Endodermal cell (in vitro differentiated cells): ENCODE measurements around the gene SLC12A6. TPM values are rescaled to one million over a fixed set of nuclear protein-coding genes. Genes with fewer than 3 reads are reported as not detected.

Experiments used
- DNase-seq: peaks from one replicate; pipeline ENCODE4 v3.0.0-alpha.2; 2017
- H3K27ac ChIP-seq: 2 replicates; pipeline ENCODE4 v1.5.1; 2013; ENCODE audit warnings: mild to moderate bottlenecking, low read depth, low read length, moderate library complexity
- H3K27me3 ChIP-seq: 2 replicates; pipeline ENCODE4 v1.6.1; 2013; ENCODE audit warnings: mild to moderate bottlenecking, low read length, moderate library complexity; ENCODE audit not compliant: insufficient read depth, control insufficient read depth, poor library complexity, severe bottlenecking
- H3K36me3 ChIP-seq: 2 replicates; pipeline ENCODE4 v1.7.0; 2013; ENCODE audit warnings: mild to moderate bottlenecking, low read length, moderate library complexity; ENCODE audit not compliant: control insufficient read depth, insufficient read depth
- H3K4me1 ChIP-seq: one replicate; pipeline ENCODE4 v1.7.0; 2013; ENCODE audit warnings: low read length; ENCODE audit not compliant: control insufficient read depth, insufficient read depth
- H3K4me3 ChIP-seq: 2 replicates; pipeline ENCODE4 v1.5.1; 2013; ENCODE audit warnings: mild to moderate bottlenecking, low read length, moderate library complexity
- H3K9ac ChIP-seq: 2 replicates; pipeline ENCODE4 v1.6.1; 2013; ENCODE audit warnings: mild to moderate bottlenecking, low read length, moderate library complexity; ENCODE audit not compliant: poor library complexity, severe bottlenecking; ENCODE audit errors: extremely low read depth
- H3K9me3 ChIP-seq: 2 replicates; pipeline ENCODE4 v1.6.1; 2013; ENCODE audit warnings: mild to moderate bottlenecking, low read length, moderate library complexity; ENCODE audit not compliant: control insufficient read depth
- H3K27ac Mint-ChIP-seq: 2 replicates; pipeline ENCODE4 v1.8.0; 2020; ENCODE audit warnings: mixed read lengths
- H3K27me3 Mint-ChIP-seq: 2 replicates; pipeline ENCODE4 v1.8.0; 2021; ENCODE audit warnings: mild to moderate bottlenecking, mixed read lengths; ENCODE audit not compliant: insufficient read depth
- H3K36me3 Mint-ChIP-seq: 2 replicates; pipeline ENCODE4 v1.8.0; 2020; ENCODE audit warnings: low read depth, mixed read lengths
- H3K4me1 Mint-ChIP-seq: 2 replicates; pipeline ENCODE4 v1.8.0; 2020; ENCODE audit warnings: mixed read lengths
- H3K4me3 Mint-ChIP-seq: 2 replicates; pipeline ENCODE4 v1.8.0; 2020; ENCODE audit warnings: mild to moderate bottlenecking, moderate library complexity, mixed read lengths
- H3K9me3 Mint-ChIP-seq: 2 replicates; pipeline ENCODE4 v1.8.0; 2020; ENCODE audit warnings: mild to moderate bottlenecking, mixed read lengths
- CTCF ChIP-seq: fragments of 200-600 bp; sonication (generic); conservative IDR thresholded peaks from 2 replicates; pipeline ENCODE4 v1.5.0; 2021; ENCODE audit warnings: antibody characterized with exemption, mild to moderate bottlenecking
- WGBS, 2 experiments: methylation state at CpG; one replicate each; pipeline versions ENCODE4 v1.1.5 to v1.1.7; 2013; ENCODE audit warnings: missing lambda C conversion rate in 2 of 2, mixed read lengths in 1 of 2; ENCODE audit not compliant: insufficient coverage in 1 of 2, insufficient read length in 1 of 2; 5-methylcytosine and 5-hydroxymethylcytosine counted together
- total RNA-seq, 2 donors: library from RNA; stranded (reverse); fragmentation: NEBNext Ultra II Directional in 1 of 2; extraction: Animal tissue kit (Norgen Biotek cat#: 25700) in 1 of 2; gene quantifications; 2 replicates in 1 of 2; 3 replicates in 1 of 2; pipeline ENCODE4 v1.2.1, GENCODE V29; 2021

Gene SLC12A6
- total RNA-seq, 2 donors from 2014 or later = 18.2 to 23.3 TPM

- H3K36me3 Mint-ChIP-seq = peaks cover 26% of the 10 kb centered on the region
- peak overlapping the region; percentile 69 for H3K9ac ChIP-seq
- H3K27me3 Mint-ChIP-seq = peaks cover 4% of the 10 kb centered on the region
- peak overlapping the region; percentile 83 for H3K27ac ChIP-seq
- no peaks in the 10 kb centered on the region for H3K9me3 Mint-ChIP-seq
- no peak overlapping the region for H3K27ac Mint-ChIP-seq
- no peak for DNase-seq
- H3K27me3 ChIP-seq = no peaks in the 10 kb centered on the region
- TF ChIP-seq CTCF = no peak
- H3K4me1 Mint-ChIP-seq = peaks cover 10% of the 10 kb centered on the region
- peak overlapping the region; percentile 94 for H3K4me3 ChIP-seq
- WGBS, 2 experiments = 1 to 8% methylated on average over 14 to 26 of the region's 26 CpGs
- peaks cover 30% of the 10 kb centered on the region for H3K36me3 ChIP-seq
- no peaks in the 10 kb centered on the region for H3K9me3 ChIP-seq
- peaks cover 2% of the 10 kb centered on the region for H3K4me1 ChIP-seq
- peak overlapping the region; percentile 72 for H3K4me3 Mint-ChIP-seq
Observed at GRCh38 chr15:34336991-34337556, 507 bp downstream of the SLC12A6 start.

DNA sequence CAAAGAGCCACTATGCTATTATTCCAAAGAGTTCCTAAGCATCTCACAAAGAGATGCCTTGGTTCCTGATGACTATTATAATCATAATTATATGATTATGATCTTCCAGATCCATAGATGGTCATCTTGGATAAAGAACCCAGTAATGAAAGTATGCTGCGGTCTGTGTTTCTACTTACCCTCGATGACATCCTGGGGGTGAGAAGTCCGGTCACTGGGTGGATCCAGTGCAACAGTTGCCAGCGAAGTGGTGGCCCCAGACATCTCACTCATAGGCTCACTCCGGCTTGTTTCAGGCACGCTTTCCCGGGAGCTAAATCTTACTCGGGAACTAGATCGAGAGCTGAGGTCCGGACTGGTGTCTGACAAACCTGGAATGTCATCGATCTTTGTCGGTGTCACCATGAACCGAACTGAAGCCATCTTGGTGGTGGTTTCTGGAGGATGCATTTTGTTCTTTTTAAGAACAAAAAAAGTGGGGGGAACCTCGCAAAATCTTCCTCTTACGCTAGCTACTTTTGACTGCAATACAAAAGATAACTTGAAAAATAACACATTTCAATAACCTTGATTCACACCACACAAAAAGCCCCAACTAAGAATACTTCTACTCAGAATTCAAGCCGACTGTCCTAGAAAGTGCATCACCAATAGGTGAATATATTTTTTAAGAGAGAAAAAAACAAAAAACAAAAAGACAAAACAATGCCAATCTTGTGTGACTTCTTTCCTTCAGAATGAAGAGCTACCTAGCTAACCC is 1.2 kb downstream of the SLC12A6 start:
- WGBS, 2 experiments = 90 to 93% methylated on average over 10 to 15 of the region's 16 CpGs
- Histone ChIP-seq H3K27ac (no peak overlapping the region), H3K27me3 (no peaks in the 10 kb centered on the region), H3K9ac (no peak overlapping the region), H3K4me3 (peak overlapping the region; percentile 94), H3K4me1 (peaks cover 2% of the 10 kb centered on the region), H3K9me3 (no peaks in the 10 kb centered on the region), H3K36me3 (peaks cover 24% of the 10 kb centered on the region)
- Mint-ChIP-seq H3K4me1 (peaks cover 8% of the 10 kb centered on the region), H3K9me3 (no peaks in the 10 kb centered on the region), H3K27me3 (peaks cover 4% of the 10 kb centered on the region), H3K36me3 (peaks cover 20% of the 10 kb centered on the region), H3K27ac (no peak overlapping the region), H3K4me3 (peak overlapping the region; percentile 72)
- TF ChIP-seq CTCF = no peak
- DNase-seq = no peak

DNA sequence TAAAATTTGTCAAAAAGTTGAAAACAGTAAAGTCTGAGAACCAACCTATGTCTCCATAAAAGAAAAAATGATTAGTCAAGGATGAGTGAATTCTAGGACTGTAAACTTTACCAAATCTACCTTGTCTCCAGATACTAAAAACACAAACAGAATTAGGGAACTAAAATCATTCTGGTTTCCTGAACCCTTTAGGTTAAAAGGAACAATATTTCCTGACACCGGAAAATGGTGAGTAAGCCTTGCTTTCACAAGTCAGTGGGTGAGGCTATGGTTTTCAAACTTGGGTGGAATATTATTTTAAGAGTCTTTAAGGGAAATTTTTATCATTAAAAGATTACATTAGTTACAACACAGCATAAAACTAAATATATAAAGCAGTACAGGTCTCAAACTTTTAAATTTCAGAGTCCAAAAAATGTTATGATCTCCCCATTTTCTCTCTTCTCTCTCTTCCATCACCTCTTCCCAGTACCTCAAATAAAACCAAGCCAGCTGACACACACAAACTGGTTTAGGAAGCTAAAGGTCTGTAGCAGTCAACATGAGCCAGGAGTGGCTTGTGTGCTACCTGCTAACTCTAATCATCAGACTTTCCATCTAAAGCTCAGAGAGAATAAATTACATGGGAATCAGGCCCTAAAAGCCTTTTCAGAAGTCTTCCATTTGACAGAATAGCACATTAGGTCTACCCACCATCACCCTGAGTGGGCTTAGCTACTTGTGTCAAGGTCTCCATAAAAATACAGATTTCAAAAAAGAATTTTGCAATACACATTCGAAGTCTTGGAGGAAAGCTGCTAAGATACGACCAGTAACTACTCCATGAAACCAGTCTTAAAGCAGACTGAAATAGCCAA is 2.2 kb downstream of the SLC12A6 start:
- peaks cover 10% of the 10 kb centered on the region for H3K36me3 Mint-ChIP-seq
- H3K36me3 ChIP-seq = peaks cover 16% of the 10 kb centered on the region
- no peak overlapping the region for H3K27ac Mint-ChIP-seq
- no peaks in the 10 kb centered on the region for H3K9me3 ChIP-seq
- 91 to 95% methylated on average over 2 to 3 of the region's 3 CpGs for WGBS, 2 experiments
- peaks cover 2% of the 10 kb centered on the region for H3K4me1 ChIP-seq
- H3K27me3 ChIP-seq = no peaks in the 10 kb centered on the region
- H3K27ac ChIP-seq = no peak overlapping the region
- no peak overlapping the region for H3K4me3 Mint-ChIP-seq
- H3K9ac ChIP-seq = no peak overlapping the region
- no peak overlapping the region for H3K4me3 ChIP-seq
- peaks cover 8% of the 10 kb centered on the region for H3K4me1 Mint-ChIP-seq
- H3K27me3 Mint-ChIP-seq = peaks cover 4% of the 10 kb centered on the region
- H3K9me3 Mint-ChIP-seq = no peaks in the 10 kb centered on the region
- DNase-seq = no peak
- TF ChIP-seq CTCF = no peak
